GM18517 (cell line): Measurements from ENCODE around the gene COL18A1.
"Not testable (repeated sequence)": the region's sequence is repeated elsewhere in the genome, so short reads cannot be mapped to it uniquely, and the experiment has no call there.

Experiments
- ATAC-seq: cut with Tn5 transposase; IDR thresholded peaks from one replicate; pipeline ENCODE4 v1.9.1; 2021; ENCODE audit warnings: mild to moderate bottlenecking, moderate library complexity; ENCODE audit not compliant: unreplicated experiment

The COL18A1 gene

DNA sequence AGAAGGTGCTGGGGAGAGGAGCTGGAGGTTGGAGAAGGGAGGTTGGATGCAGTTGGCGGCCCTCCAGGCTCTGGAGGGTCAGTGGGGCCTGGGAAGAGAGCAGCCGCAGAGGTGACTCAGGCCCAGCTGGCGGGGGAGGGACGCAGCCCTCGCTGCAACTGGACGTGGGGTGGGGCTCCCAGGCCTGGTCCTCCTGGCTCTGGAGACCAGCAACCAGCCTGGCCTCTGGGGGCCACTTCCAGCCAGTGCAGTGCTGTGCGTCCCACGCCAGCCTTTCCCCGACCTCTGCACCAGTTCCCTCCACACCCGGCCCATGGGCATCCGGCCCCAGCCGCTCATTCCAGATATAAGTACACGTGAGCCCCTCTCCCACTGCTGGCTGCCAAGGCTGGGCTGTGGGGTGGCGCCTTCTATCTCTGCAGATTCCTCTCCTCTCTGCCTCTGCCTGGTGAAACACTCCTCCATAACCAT is 38.0 kb upstream of the COL18A1 start:
- ATAC-seq: no peak

DNA sequence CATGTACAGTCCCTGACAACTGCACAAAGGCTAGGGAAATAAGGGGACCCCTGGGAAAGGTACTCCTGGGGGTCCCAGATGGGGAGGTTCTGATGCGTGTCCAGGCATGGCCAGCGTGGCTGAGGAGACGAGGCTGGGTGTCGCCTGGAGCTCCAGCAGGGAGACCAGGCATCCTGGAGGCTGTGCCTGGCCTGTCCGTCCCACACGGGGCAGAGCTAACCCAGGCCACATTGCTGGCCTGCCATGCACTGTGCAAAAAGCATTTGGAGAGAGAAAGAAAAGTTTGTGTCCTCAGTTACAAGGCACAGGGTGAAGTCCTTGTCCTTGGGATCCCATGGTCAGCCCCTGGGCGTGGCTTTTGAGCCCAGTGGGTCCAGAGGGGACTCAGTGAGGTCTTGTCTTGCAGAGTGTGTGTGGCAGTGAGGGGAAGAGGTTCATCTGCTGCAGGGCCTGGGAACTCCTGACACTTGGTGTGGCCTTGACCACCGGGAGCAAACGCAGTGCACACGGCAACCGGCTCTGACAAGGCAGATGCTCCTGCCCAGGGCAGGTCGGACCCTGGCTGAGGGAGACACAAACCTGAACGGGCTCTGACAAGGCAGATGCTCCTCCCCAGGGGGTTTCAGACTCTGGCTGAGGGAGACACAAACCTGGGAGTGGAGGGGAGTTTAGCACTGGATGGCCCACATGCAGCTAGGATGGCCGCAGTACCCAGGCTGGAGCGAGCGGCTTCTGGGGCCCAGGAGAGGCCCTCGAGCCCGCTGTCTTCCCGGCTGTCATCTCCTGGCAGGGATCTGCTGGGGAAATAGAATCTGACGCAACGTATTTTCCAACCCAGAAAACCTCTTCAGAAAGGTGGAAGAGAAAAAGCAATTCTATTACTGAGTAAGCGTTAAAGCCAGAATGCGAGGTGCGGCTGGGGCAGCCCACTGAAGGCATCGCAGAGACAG is 37.3 kb upstream of the COL18A1 start:
- ATAC-seq: no peak

DNA sequence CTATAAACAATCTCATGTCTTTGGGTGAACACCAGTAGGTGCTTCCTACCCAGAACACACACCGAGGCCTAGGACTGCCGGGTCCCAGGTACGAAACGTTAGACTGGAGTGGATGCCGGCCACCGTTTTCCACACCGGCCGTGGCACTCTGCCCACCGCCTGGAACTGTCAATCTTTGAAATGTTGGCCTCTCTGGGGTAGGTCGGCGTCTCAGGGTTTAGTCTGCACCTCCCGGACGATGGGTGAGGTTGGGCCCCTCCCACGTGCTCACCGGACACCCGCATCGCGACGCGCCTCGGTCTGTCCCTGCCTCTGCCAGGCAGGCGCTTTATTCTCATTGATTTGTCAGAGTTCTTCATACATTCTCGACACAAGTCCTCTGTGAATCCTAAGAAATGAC is 35.9 kb upstream of the COL18A1 start:
- not testable (repeated sequence) for ATAC-seq

DNA sequence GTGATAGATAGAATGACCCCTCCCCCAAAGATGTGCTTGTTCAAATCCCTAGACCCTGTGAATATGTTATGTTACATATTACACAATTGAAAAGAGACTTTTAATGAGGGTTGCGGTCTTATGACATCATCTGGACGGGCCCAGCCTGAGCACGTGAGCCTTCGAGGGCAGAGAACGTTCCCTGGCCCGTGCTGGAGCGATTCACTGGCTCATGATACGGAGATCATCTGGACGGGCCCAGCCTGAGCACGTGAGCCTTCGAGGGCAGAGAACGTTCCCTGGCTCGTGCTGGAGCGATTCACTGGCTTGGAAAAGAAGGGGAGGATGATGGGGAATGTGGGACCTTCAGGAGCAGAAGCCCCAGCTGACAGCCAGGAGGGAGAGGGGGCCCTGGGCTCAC is 34.4 kb upstream of the COL18A1 start:
- no peak for ATAC-seq

DNA sequence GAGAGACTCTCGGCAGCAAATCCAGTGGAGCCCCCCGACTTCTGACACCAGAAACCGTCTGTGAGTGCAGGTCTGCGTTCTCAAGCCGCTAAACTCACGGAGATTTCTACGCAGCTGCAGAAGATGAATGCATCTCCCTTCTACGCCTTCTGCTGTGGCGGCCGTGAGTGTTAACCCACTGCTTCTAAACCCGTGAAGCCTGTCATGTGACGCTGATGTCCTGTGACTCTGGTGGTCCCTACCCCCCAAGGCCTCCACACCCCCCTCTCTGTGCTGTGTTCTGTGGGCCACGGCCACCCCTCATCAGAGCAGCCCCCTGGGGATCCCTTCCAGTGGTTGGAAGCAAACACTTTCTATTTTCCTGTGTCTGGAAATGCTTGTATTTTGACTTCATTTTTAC is 33.9 kb upstream of the COL18A1 start:
- ATAC-seq: no peak

DNA sequence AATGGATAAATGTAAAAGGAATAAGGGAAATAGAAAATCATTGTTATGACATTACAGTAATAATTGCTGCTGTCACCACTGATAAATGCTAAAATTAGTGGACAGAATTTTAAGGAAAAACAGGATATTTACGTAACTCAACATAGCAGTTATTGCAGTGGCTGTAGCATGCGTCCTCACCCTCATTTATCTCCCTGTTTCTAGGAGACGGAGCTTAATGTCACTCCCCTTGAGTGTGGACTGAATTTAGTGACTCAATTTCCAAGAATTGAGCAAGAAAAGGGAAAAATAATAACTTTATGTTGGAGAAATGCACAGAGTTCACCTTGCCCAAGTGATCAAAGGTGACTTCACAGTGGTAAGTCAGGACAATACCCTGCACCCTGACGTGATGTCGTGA is 33.3 kb upstream of the COL18A1 start:
- ATAC-seq: no peak

DNA sequence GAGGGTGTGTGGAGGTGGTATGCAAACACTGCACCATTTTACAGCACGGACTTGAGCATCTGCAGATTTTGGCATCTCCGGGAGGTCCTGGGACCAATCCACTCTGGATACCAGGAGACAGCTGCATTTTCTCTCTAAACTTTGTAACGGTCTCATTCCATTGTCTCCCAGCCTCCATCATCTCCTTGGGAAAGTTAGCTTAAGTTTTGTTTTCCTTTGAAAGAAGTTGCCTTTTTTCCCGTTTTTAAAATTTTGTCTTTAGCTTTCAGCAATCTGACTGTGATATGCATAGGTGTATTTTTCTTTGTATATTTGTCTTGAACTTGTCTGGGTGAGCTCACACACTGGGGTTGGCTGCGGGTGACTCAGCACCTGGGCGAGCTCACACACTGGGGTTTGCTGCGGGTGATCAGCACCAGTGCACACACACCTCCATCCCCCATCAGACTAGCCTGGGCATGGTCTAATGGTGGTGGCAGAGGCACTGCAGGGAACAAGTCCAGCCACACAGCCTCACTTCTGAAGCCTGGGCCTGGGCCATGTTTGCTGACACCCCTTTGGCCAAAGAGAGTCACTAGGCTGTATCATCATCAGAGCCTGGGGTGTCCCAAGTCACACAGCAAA is 32.1 kb upstream of the COL18A1 start:
- ATAC-seq: no peak

DNA sequence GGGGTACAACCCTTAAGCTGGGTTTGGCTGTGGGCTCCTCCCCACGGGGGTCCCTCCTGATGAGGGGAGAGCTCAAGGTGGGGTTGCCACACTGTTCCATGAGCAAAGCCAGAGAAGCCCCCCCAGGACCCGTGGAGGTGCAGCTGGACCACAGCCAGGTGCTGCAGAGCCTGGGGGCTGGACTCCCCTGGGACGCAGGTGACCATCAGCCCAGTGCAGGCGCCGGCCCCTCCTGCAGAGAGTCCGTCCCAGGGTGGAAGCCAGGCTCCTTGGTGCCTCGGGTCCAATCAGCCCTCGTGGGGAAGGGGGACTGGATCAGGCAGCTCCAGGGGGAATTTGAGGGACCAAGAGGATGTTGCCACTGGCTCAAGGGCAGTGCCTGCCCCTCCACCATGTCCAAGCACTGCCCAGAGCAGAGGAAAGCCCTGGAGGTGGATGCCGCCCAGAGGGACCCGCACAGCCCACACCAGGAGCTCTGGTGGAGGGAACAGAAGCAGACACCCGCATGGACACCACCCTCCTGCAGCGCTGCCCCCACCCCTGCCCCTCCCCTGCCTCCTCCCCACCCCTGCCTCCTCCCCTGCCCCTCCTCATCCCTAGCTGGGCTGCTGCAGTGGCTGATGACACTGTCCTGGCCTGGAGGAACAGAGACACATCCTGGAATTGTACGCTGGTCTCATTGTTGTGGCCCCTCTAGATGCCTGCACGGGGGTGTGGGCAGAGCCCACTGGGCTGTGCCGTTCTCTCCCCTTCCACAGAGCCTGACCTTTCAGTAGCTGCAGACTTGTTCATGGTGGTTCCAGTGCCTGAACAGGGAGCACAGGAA is 30.8 kb upstream of the COL18A1 start:
- ATAC-seq: no peak

DNA sequence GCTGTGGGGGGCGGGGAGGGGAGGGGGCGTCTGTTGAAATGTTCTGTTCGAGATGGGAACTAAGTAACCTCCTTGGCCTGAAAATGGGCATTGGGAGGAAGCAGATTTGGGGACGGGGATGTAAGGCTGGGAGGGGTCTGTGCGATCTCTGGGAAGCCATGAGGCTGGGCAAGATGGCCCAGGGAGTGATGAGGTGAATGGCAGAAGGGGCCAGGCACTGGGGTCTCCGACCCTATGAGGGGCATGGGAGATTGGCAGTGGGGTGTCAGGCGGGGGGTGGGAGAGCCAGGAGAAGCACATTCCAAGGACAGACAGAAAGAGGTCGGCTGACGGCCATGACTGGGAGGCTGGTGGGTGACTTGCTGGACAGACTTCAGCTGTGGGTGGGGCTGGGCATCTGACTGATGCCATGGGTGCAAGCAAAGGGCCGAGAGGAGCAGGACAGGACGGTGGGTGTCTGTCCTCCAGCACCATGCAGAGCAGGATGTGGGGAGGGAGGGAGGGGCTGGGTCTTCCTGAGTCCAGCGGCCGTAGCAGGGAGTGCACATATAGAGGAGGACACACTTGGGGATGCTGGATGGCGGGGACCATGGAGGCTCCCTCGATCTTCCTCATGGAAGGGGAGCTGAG is 30.0 kb upstream of the COL18A1 start:
- ATAC-seq: no peak

DNA sequence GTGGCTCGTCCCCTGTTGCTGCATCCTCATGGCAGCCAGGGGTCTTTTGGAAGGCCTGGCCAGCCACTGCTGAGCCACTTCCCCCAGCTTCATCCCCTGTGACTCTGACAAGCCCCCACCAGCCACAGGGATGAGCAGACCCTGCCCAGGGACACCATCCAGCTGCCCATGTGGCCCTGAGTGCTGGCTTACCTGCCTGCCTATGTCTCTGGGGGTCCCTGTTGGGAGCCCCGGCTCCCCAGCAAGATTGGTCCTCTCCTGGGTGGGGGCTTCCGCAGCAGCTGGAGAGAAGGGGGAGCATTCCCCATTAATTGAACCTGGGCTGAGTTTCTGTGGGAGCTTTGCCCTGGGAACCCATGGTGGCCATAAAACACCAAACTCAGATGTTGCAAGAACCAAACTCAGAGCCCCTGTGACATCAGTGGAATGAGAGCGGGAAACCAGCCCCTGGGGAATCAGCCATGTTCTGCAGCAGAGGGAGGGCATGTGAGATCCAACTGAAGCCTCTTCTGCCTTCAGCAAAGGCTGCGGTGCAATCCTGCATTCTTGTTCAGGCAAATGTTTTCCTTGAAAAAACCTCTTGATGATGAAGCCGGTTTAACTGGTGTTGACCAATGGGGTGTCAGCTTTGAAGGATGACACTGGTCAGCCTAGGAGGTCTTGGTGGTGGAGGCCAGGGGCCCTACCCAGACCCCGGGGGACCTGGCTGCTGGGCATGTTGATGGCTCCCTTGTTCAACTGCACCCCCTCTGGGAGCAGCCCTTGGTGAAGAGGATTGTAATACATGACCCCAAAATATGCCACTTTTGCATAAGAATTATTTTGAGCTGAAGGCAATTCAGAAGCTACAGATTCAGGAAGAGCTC is 28.3 kb upstream of the COL18A1 start:
- no peak for ATAC-seq

DNA sequence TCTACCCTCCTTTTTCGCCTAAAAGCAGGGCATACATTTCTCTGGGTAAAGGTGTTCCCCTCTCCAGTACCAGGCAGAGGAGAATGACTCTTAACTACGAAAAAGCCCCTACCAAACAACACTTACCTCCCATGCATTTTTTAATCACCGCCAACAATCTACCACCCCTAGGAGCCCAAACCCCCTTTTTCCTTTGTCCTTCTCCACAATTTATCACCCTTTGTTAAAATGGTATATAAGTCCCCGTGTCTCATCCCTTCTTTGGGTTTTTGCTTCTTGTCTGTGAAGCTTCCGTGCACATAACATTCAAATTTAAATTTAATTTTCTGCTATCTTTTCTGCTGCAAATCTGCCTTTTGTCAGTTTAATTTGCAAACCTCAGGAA is 27.6 kb upstream of the COL18A1 start:
- ATAC-seq: no peak

DNA sequence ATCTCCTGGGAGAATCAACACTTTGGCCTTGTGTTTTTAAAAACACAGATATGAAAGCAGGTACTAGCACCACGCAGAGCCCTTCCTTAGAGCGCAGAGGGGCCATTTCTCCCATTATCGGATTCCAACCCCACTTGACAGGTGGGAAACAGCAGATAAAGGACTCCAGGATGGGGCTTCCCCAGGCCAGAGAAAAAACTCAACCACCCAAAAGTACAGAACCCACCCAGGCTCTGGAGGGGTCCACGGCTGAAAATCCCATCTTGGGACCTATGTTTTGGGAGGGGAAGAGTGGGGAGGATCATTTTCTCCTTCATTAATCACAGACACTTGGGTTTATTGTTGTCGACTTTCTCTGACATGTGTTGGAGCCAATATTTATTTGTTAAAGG is 27.1 kb upstream of the COL18A1 start:
- no peak for ATAC-seq

DNA sequence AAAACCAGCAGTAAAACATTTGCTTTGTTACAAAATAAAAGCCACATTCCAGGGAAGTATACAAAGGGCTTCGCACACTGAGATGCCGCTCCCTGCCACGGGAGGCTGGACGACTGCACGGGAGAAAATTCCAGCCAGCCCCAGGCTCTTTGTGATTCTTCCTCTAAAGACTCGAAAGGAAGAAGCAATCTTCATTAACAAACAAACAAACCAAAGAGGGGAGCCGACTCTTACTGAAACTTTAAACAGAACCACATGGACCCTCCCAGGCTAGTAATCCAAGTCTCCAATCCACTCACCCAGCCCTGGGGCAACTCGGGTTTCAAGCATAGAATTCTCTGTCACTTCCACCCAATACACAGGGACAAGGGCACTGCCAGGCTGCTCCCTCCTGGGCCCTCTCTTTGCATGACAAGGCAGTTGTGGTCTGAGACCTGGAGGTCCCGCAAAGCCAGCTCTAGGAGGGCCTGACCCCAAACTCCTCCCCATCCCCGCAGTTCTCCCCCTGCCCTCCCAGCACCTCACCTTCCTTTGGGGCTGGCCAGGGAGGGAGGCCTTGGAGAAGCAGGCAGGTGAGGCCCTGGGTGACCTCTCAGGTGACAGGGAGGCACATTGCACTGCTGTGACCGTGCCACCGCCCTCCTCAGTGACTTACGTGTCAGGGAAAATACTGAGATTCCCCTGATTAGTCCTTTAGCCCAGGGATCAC is 26.6 kb upstream of the COL18A1 start:
- no peak for ATAC-seq

DNA sequence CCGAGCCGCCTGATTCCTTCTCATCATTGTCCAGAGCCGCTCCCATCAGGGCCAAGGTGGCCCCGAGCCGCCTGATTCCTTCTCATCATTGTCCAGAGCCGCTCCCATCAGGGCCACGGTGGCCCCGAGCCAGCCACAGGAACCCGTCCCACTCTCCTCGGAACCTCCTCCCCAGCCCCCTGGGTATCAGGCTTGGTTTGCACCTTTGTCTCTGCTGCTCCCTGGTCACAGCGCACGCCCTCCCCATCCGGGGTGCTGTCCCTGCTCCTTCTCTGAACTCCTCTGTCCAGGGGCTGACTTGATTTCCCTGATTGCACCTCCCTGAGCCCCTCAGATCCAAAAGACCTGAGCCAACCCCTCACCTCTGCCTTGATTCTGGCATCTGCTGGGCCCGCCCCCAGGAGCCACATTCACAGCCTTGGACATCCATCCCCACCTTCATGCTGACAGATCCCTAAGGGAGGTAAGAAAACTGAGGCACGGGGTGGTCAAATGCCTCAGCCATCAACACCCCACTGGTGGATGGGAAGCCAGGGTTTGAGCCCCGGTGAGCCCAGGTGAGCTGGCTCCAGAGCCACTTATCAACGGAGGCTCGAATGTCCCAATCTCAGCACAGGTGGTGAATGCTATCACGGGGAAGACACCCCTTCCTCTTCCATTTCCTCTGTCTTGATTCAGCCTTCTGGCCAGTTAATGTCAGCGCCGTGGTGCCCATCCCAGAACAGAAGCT is 25.6 kb upstream of the COL18A1 start:
- no peak for ATAC-seq

DNA sequence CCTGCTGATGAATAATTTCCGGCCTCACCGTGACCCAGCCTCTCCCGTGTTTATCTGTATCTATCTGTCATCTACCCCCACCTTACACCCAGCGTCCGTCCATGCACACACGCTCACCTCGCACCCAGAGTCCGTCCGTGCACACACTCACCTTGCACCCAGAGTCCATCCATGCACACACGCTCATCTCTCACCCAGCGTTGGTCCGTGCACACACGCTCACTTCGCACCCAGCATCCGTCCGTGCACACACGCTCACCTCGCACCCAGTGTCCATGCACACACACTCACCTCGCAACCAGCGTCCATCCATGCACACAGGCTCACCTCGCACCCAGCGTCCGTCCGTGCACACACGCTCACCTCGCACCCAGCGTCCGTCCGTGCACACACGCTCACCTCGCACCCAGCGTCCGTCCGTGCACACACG is 25.0 kb upstream of the COL18A1 start:
- no peak for ATAC-seq

DNA sequence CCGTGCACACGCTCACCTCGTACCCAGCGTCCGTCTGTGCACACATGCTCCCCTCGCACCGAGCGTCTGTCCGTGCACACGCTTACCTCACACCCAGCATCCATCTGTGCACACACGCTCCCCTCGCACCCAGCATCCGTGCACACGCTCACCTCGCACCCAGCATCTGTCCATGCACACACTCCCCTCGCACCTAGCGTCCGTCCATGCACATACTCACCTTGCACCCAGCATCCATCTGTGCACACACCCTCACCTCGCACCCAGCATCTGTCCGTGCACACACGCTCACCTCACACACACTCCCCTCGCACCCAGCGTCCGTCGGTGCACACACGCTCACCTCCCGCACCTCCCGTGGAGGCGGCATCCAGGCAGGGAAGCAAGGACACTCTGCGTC is 24.4 kb upstream of the COL18A1 start:
- no peak for ATAC-seq

DNA sequence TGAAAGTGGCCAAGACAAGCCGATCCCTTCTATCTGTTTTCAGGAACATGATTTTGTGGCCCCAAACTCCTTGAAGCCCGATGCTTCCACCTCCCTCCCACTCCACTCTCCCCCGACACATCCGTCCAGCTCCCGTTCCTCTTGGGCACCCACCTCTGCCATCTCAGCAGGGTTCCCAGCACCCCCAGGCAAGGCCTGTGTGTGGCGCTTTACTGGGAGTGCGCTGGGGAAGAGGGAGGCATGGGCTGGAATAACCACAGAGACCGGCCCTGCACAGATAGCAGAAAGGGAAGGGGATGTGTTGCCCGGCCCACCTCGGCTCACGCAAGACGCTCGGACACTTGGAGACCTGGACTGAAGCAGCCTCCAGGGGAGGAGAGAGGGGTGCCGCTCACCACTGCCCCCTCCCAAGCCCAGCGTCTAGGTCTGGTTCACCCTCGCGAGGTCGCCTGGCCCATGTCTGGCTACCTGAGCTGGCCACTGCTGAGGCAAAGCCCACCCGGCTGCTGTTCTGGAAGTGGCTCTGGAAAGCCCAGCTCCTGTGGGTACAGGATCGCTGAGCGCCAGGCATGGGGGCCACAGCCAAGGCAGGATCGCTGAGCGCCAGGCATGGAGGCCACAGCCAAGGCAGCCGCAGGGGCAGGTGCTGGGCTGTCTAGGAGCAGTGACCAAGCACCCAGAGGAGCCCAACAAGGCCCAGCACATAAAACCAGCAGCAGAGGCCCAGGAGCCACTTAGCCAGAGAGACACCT is 23.8 kb upstream of the COL18A1 start:
- no peak for ATAC-seq
